PC-9 (cell line): ENCODE data around the gene PRR15L. TPM values are rescaled to one million over a fixed set of nuclear protein-coding genes. Genes with fewer than 3 reads are reported as not detected.
A peak's percentile ranks its signal among the peaks of the same experiment; 100 is the strongest.

Source experiments
- BruUV-seq: library from RNA; stranded (reverse); fragments of 400-500 nt; replicated peaks from 2 replicates; lab custom pipeline; 2021; lab: Mats Ljungman, UMichigan
- CTCF ChIA-PET: fragments of 300-600 bp; sonication (Branson Sonifier 250); formaldehyde crosslinking; loops from one replicate; lab custom pipeline; 2022; ENCODE audit warnings: antibody characterized with exemption; lab: Charles Lee
- POLR2A ChIA-PET: fragments of 300-600 bp; sonication (Branson Sonifier 250); formaldehyde crosslinking; loops from one replicate; lab custom pipeline; 2022; ENCODE audit warnings: antibody characterized with exemption; ENCODE audit not compliant: unreplicated experiment; lab: Charles Lee
- DNase-seq, 2 experiments: peaks; one replicate each; pipeline versions ENCODE4 v3.0.0 to v3.0.0-alpha.2; 2015 to 2022; ENCODE audit warnings: mixed read lengths in 1 of 2
- H2AFZ ChIP-seq: fragments of 200-600 bp; sonication (generic); 2 replicates; pipeline ENCODE4 v1.8.1; 2017; ENCODE audit warnings: antibody characterized with exemption
- H3F3A ChIP-seq: fragments of 200-600 bp; sonication (generic); 2 replicates; pipeline ENCODE4 v1.8.1; 2017; ENCODE audit warnings: antibody characterized with exemption, mild to moderate bottlenecking, low read depth; ENCODE audit not compliant: insufficient read depth
- H3K27ac ChIP-seq: fragments of 200-600 bp; sonication (generic); 2 replicates; pipeline ENCODE4 v1.6.1; 2016; ENCODE audit warnings: mixed run types
- H3K27me3 ChIP-seq: fragments of 200-600 bp; sonication (generic); 2 replicates; pipeline ENCODE4 v1.6.1; 2016; ENCODE audit warnings: low read depth, mixed run types; ENCODE audit not compliant: insufficient read depth
- H3K36me3 ChIP-seq: fragments of 200-600 bp; sonication (generic); 2 replicates; pipeline ENCODE4 v1.6.1; 2016; ENCODE audit warnings: low read depth, mixed run types
- H3K4me1 ChIP-seq: fragments of 200-600 bp; sonication (generic); replicated peaks from 2 replicates; pipeline ENCODE4 v1.6.1; 2016; ENCODE audit warnings: mixed run types; ENCODE audit not compliant: insufficient read depth
- H3K4me2 ChIP-seq: fragments of 200-600 bp; sonication (generic); 2 replicates; pipeline ENCODE4 v1.6.1; 2017; ENCODE audit warnings: mixed run types
- H3K4me3 ChIP-seq: fragments of 200-600 bp; sonication (generic); 2 replicates; pipeline ENCODE4 v1.6.1; 2016; ENCODE audit warnings: mixed run types
- H3K79me2 ChIP-seq: fragments of 200-600 bp; sonication (generic); 2 replicates; pipeline ENCODE4 v1.6.1; 2017; ENCODE audit warnings: low read depth, mixed run types
- H3K9me2 ChIP-seq: fragments of 200-600 bp; sonication (generic); 2 replicates; pipeline ENCODE4 v1.8.1; 2017; ENCODE audit warnings: mild to moderate bottlenecking; ENCODE audit not compliant: insufficient read depth
- H3K9me3 ChIP-seq: fragments of 200-600 bp; sonication (generic); 2 replicates; pipeline ENCODE4 v1.8.1; 2016; ENCODE audit warnings: low read depth; ENCODE audit not compliant: insufficient read depth
- H4K20me1 ChIP-seq: fragments of 200-600 bp; sonication (generic); 2 replicates; pipeline ENCODE4 v1.8.1; 2017; ENCODE audit not compliant: insufficient read depth
- EZH2 ChIP-seq: fragments of 200-600 bp; sonication (generic); IDR thresholded peaks from 2 replicates; pipeline ENCODE4 v1.8.0; 2017; ENCODE audit warnings: antibody characterized with exemption, low read depth
- intact Hi-C: fragments of 100-400 bp; cut with micrococcal nuclease; formaldehyde crosslinking; loops from one replicate; pipeline ENCODE4 v1.10.0; 2022; ENCODE audit not compliant: unreplicated experiment
- total RNA-seq: library from RNA; stranded (reverse); gene quantifications from 2 replicates; pipeline ENCODE4 v1.2.3, GENCODE V29; 2021
- TF ChIP-seq, protein P1 (sequence below): fragments of 200-600 bp; sonication (generic); conservative IDR thresholded peaks from 2 replicates; pipeline ENCODE4 v1.6.1; 2017; ENCODE audit warnings: mixed run types, antibody characterized with exemption, mild to moderate bottlenecking, moderate library complexity

PRR15L gene
- total RNA-seq, 1 experiment from 2014 or later = 5.3 TPM

DNA sequence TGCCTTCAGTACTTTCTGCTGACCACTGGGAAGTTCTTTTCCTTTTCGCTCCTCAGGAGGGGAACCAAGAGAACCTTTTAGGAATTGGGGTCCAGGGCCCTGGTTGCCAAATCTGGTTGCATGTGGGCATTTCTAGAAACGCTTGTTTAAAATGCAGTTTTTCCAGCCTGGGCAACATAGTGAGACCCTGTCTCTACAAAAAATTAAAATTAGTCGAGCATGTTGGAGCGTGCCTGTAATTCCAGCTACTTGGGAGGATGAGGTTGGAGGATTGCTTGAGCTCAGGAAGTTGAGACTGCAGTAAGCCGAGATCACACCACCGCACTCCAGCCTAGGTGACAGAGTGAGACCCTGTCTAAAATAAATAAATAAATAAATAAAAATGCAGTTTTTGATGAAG is 15.1 kb downstream of the PRR15L start:
- CTCF ChIA-PET = interaction anchor here (0.7 kb wide), 1 partner anchor 51 kb away, joined by 4 read pairs; no protein-coding TSS in a partner anchor
- Histone ChIP-seq H3K4me2 (peak overlapping the region; percentile 94), H3K79me2 (peaks cover 23% of the 10 kb centered on the region), H3K9me3 (no peaks in the 10 kb centered on the region), H3K9me2 (no peaks in the 10 kb centered on the region), H3K27me3 (no peaks in the 10 kb centered on the region), H3K27ac (no peak overlapping the region), H3K4me3 (peak overlapping the region; percentile 87), H3F3A (peaks cover 40% of the 10 kb centered on the region; the same call in 1 of the 2 replicates), H4K20me1 (no peaks in the 10 kb centered on the region), H2AFZ (0 out of 2 replicates have a peak overlapping the region, but pooled peaks have one; percentile 87), H3K4me1 (peaks cover 51% of the 10 kb centered on the region), H3K36me3 (peaks cover 8% of the 10 kb centered on the region)
- intact Hi-C loops = loop anchor here (10.0 kb wide), 1 partner anchor 672 kb away; the partner anchor contains the start of genes HOXB7 and HOXB8
- DNase-seq = no peak
- TF ChIP-seq, protein P1, sequence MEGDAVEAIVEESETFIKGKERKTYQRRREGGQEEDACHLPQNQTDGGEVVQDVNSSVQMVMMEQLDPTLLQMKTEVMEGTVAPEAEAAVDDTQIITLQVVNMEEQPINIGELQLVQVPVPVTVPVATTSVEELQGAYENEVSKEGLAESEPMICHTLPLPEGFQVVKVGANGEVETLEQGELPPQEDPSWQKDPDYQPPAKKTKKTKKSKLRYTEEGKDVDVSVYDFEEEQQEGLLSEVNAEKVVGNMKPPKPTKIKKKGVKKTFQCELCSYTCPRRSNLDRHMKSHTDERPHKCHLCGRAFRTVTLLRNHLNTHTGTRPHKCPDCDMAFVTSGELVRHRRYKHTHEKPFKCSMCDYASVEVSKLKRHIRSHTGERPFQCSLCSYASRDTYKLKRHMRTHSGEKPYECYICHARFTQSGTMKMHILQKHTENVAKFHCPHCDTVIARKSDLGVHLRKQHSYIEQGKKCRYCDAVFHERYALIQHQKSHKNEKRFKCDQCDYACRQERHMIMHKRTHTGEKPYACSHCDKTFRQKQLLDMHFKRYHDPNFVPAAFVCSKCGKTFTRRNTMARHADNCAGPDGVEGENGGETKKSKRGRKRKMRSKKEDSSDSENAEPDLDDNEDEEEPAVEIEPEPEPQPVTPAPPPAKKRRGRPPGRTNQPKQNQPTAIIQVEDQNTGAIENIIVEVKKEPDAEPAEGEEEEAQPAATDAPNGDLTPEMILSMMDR = no peak
- TF ChIP-seq EZH2 = no peak
- POLR2A ChIA-PET = interaction anchor here (0.6 kb wide), 1 partner anchor 341 kb away, joined by 3 read pairs; no protein-coding TSS in a partner anchor
- no TSS peak for BruUV-seq

DNA sequence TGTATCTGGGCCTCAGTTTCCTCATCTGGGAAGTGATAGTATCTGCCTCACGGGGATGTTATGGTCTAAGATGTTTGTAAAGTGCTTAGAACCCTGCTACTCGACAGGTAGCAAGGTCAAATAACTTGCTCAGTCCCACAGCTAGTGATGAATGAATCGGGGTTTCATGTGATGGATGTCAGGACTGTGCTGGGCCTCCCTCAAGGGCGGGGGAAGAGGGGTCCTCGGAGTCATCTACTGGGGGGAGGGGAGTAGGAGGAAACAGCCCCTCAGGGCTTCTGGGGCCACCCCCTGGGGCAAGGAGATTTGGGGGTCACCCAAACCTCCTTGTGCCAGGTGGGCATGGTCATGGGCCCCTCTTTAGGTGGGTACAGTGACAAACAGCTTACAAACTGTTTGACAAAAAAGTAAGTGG is 15.6 kb downstream of the PRR15L start:
- Histone ChIP-seq H4K20me1 (no peaks in the 10 kb centered on the region), H2AFZ (peak overlapping the region; percentile 87), H3K9me2 (no peaks in the 10 kb centered on the region), H3K27ac (peak overlapping the region; percentile 29; the same call in 1 of the 2 replicates), H3K27me3 (no peaks in the 10 kb centered on the region), H3K4me1 (peaks cover 51% of the 10 kb centered on the region), H3K36me3 (peaks cover 8% of the 10 kb centered on the region), H3K4me2 (peak overlapping the region; percentile 94), H3F3A (peaks cover 36% of the 10 kb centered on the region; the same call in 1 of the 2 replicates), H3K9me3 (no peaks in the 10 kb centered on the region), H3K79me2 (peaks cover 26% of the 10 kb centered on the region), H3K4me3 (peak overlapping the region; percentile 87)
- intact Hi-C loops = loop anchor here (10.0 kb wide), 1 partner anchor 673 kb away; the partner anchor contains the start of genes HOXB7 and HOXB8
- BruUV-seq = no TSS peak
- ChIA-PET POLR2A (no interaction called here), CTCF (interaction anchor here (0.7 to 1.2 kb wide), 2 partner anchors 49 to 51 kb away, joined by 3 to 4 read pairs; no protein-coding TSS in a partner anchor)
- no peak for TF ChIP-seq EZH2
- TF ChIP-seq, protein P1 = no peak
- no peak for DNase-seq

DNA sequence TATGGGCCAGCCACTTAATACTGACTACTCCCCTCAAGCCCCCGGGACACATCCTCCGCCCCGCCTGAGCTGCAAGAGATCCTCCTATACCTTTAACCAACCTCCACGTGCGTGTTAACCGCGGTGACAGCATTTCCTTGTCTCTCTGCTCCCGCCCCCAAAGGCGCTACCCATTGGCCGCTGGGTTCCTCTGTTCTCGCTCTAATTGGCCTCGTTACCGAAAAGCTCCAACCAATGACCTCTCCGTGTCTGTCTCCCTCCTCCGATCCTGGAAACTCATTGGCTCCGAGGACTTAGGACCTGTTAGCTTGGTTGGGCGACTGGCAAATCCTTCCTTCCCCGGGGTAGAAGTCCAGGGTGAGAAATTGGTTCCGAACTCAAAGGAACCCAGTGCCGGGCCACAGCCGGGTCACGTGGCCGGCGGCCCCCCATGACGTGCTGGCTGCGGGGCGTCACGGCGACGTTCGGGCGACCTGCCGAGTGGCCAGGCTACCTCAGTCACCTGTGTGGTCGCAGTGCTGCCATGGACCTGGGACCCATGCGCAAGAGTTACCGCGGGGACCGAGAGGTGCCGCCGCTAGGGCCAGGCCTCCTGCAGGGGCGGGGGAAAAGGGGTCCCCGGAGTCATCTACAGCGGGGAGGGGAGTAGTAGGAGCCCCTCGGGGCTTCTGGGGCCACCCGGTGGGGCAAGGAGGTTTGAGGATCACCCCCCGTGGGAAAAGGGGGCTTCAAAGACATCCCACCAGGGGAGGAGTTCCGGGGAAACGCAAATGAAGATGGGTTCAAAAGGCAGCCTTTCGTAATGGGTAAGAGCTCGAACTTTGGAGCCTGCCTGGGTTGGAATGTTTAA is 16.2 kb downstream of the PRR15L start, which contains the start of gene PNPO:
Gene PNPO, plus strand, starts transcription at position 326 of the 850 bp plus-strand sequence. Its CDS starts 105 bp downstream, at position 431.
- peaks cover 56% of the 10 kb centered on the region for H3K4me1 ChIP-seq
- H4K20me1 ChIP-seq = no peaks in the 10 kb centered on the region
- no peaks in the 10 kb centered on the region for H3K27me3 ChIP-seq
- H3K79me2 ChIP-seq = peaks cover 32% of the 10 kb centered on the region
- TF ChIP-seq, protein P1 = no peak; the same call in 1 of the 2 replicates
- TF ChIP-seq EZH2 = no peak
- no peaks in the 10 kb centered on the region for H3K9me3 ChIP-seq
- H3K9me2 ChIP-seq = no peaks in the 10 kb centered on the region
- peak; percentile 88 to 96 for DNase-seq
- H3K4me3 ChIP-seq = peak within 1 kb of the TSS; percentile 87
- peaks cover 37% of the 10 kb centered on the region; the same call in 1 of the 2 replicates for H3F3A ChIP-seq
- BruUV-seq = TSS peak; percentile 47
- H3K27ac ChIP-seq = peak within 1 kb of the TSS; percentile 33
- H2AFZ ChIP-seq = peak within 1 kb of the TSS; percentile 87
- peak within 1 kb of the TSS; percentile 94 for H3K4me2 ChIP-seq
- intact Hi-C loops = loop anchor here (10.0 kb wide), 1 partner anchor 673 kb away; the partner anchor contains the start of genes HOXB7 and HOXB8
- ChIA-PET POLR2A (interaction anchor here (0.6 to 1.0 kb wide), 5 partner anchors 10 to 951 kb away, joined by 3 to 4 read pairs (median 3); partner anchors contain the start of gene ATP5MC1), CTCF (interaction anchor here (0.6 to 1.2 kb wide), 2 partner anchors 29 to 48 kb away, joined by 3 read pairs; partner anchors contain the start of gene CDK5RAP3)
- H3K36me3 ChIP-seq = peaks cover 4% of the 10 kb centered on the region
